Type B pancreatic cell (in vitro differentiated cells): ENCODE data around the gene SALL1. TPM values are rescaled to one million over a fixed set of nuclear protein-coding genes. Genes with fewer than 3 reads are reported as not detected.

Experiments used
- DNase-seq: peaks from one replicate; pipeline ENCODE4 v3.0.0; 2021; ENCODE audit warnings: mixed read lengths; ENCODE audit not compliant: unreplicated experiment; ENCODE audit errors: extremely low spot score
- H3K27ac Mint-ChIP-seq: 2 replicates; pipeline ENCODE4 v1.8.0; 2021; ENCODE audit warnings: mild to moderate bottlenecking, mixed read lengths
- H3K27me3 Mint-ChIP-seq: 2 replicates; pipeline ENCODE4 v1.8.0; 2021; ENCODE audit warnings: mixed read lengths
- H3K36me3 Mint-ChIP-seq: 2 replicates; pipeline ENCODE4 v1.8.0; 2021; ENCODE audit warnings: mixed read lengths
- H3K4me1 Mint-ChIP-seq: one replicate; pipeline ENCODE4 v1.8.0; 2021; ENCODE audit warnings: mixed read lengths; ENCODE audit not compliant: unreplicated experiment
- H3K4me3 Mint-ChIP-seq: 2 replicates; pipeline ENCODE4 v1.8.0; 2021; ENCODE audit warnings: mild to moderate bottlenecking, mixed read lengths
- H3K9me3 Mint-ChIP-seq: 2 replicates; pipeline ENCODE4 v1.8.0; 2021; ENCODE audit warnings: mixed read lengths
- CTCF ChIP-seq: fragments of 200-600 bp; sonication (generic); conservative IDR thresholded peaks from 2 replicates; pipeline ENCODE4 v1.5.0; 2021; ENCODE audit warnings: antibody characterized with exemption, mild to moderate bottlenecking
- total RNA-seq: library from RNA; stranded (reverse); gene quantifications from 2 replicates; pipeline ENCODE4 v1.2.1, GENCODE V29; 2021; ENCODE audit warnings: low replicate concordance

Gene SALL1
- total RNA-seq, 1 donor from 2014 or later: 27.0 TPM

- Mint-ChIP-seq H3K9me3 (peaks cover 4% of the 10 kb centered on the region), H3K27me3 (peaks cover 35% of the 10 kb centered on the region), H3K36me3 (no peaks in the 10 kb centered on the region), H3K27ac (no peak overlapping the region), H3K4me3 (no peak overlapping the region), H3K4me1 (peaks cover 5% of the 10 kb centered on the region)
- no peak for DNase-seq
- TF ChIP-seq CTCF: no peak
These were observed 55.0 kb downstream of the SALL1 start for GRCh38 chr16:51095890-51096626.

GRCh38 chr16:51095084-51095881 is 55.8 kb downstream of the SALL1 start:
- peaks cover 4% of the 10 kb centered on the region for H3K9me3 Mint-ChIP-seq
- TF ChIP-seq CTCF: no peak
- peaks cover 5% of the 10 kb centered on the region for H3K4me1 Mint-ChIP-seq
- no peak overlapping the region for H3K4me3 Mint-ChIP-seq
- H3K27me3 Mint-ChIP-seq: peaks cover 35% of the 10 kb centered on the region
- H3K27ac Mint-ChIP-seq: no peak overlapping the region
- no peak for DNase-seq
- H3K36me3 Mint-ChIP-seq: no peaks in the 10 kb centered on the region

GRCh38 chr16:51093726-51094280 is 57.3 kb downstream of the SALL1 start:
- no peak for DNase-seq
- Mint-ChIP-seq H3K4me3 (no peak overlapping the region), H3K4me1 (peaks cover 5% of the 10 kb centered on the region), H3K27me3 (peaks cover 27% of the 10 kb centered on the region), H3K36me3 (no peaks in the 10 kb centered on the region), H3K27ac (no peak overlapping the region), H3K9me3 (peaks cover 4% of the 10 kb centered on the region)
- TF ChIP-seq CTCF: no peak
